SK-N-SH (cell line): ENCODE data around the gene KIAA1549. TPM values are rescaled to one million over a fixed set of nuclear protein-coding genes. Genes with fewer than 3 reads are reported as not detected.

Experiments used
- CTCF ChIA-PET: fragments of 300-600, 350-600 bp; formaldehyde crosslinking; extraction: SDS; loops from one replicate; lab custom pipeline; 2021; lab: Yijun Ruan, JAX
- POLR2A ChIA-PET: fragments of 350-600 bp; sonication (Branson Sonifier 250); formaldehyde crosslinking; extraction: SDS; loops from one replicate; lab custom pipeline; 2020; ENCODE audit warnings: antibody characterized with exemption, inconsistent platforms; lab: Yijun Ruan, JAX
- DNase-seq: peaks from one replicate; pipeline ENCODE4 v3.0.0; 2012
- H2AFZ ChIP-seq: fragments of 200-600 bp; sonication (generic); 2 replicates; pipeline ENCODE4 v1.8.1; 2016; ENCODE audit warnings: antibody characterized with exemption, mild to moderate bottlenecking, low read depth
- H3F3A ChIP-seq: fragments of 200-600 bp; sonication (generic); replicated peaks from 2 replicates; pipeline ENCODE3; 2016; ENCODE audit warnings: antibody characterized with exemption, mild to moderate bottlenecking; ENCODE audit not compliant: insufficient read depth
- H3K27ac ChIP-seq, 2 experiments: fragments of 200-500 bp in 1 of 2; fragments of 200-600 bp in 1 of 2; sonication (Bioruptor generic) in 1 of 2; sonication (generic), shearing (Covaris generic) in 1 of 2; 2 replicates each; pipeline versions ENCODE4 v1.5.1 to v1.6.1; 2014 to 2016; ENCODE audit warnings: low read depth in 2 of 2, inconsistent platforms in 1 of 2, low read length in 1 of 2, mild to moderate bottlenecking in 1 of 2, mixed read lengths in 1 of 2
- H3K27me3 ChIP-seq: fragments of 200-600 bp; sonication (generic), shearing (Covaris generic); 2 replicates; pipeline ENCODE4 v1.6.1; 2016; ENCODE audit warnings: mixed run types; ENCODE audit not compliant: insufficient read depth
- H3K36me3 ChIP-seq, 2 experiments: fragments of 200-500 bp in 1 of 2; fragments of 200-600 bp in 1 of 2; sonication (Bioruptor generic) in 1 of 2; sonication (generic) in 1 of 2; replicated peaks in 1 of 2; 2 replicates each; pipeline versions ENCODE3 to v1.5.1; 2014 to 2016; ENCODE audit warnings: low read length in 1 of 2, mild to moderate bottlenecking in 1 of 2; ENCODE audit not compliant: insufficient read depth in 2 of 2, control insufficient read depth in 1 of 2
- H3K4me1 ChIP-seq, 2 experiments: fragments of 200-500 bp in 1 of 2; fragments of 200-600 bp in 1 of 2; sonication (Bioruptor generic) in 1 of 2; sonication (generic), shearing (Covaris generic) in 1 of 2; 2 replicates each; pipeline versions ENCODE4 v1.5.1 to v1.6.1; 2014 to 2016; ENCODE audit warnings: low read depth in 1 of 2, low read length in 1 of 2, mixed run types in 1 of 2; ENCODE audit not compliant: insufficient read depth in 2 of 2, control insufficient read depth in 1 of 2
- H3K4me2 ChIP-seq: fragments of 200-600 bp; sonication (generic), shearing (Covaris generic); 2 replicates; pipeline ENCODE4 v1.6.1; 2017; ENCODE audit warnings: mixed run types
- H3K4me3 ChIP-seq, 2 experiments: fragments of 200-500 bp in 1 of 2; fragments of 200-600 bp in 1 of 2; sonication (Bioruptor generic) in 1 of 2; sonication (generic), shearing (Covaris generic) in 1 of 2; 2 replicates each; pipeline versions ENCODE4 v1.5.1 to v1.8.1; 2014 to 2016; ENCODE audit warnings: low read depth in 2 of 2, inconsistent platforms in 1 of 2, low read length in 1 of 2, mild to moderate bottlenecking in 1 of 2, mixed read lengths in 1 of 2, moderate library complexity in 1 of 2
- H3K79me2 ChIP-seq: fragments of 200-600 bp; sonication (generic); 2 replicates; pipeline ENCODE4 v1.8.1; 2017; ENCODE audit warnings: mild to moderate bottlenecking; ENCODE audit not compliant: insufficient read depth
- H3K9ac ChIP-seq: fragments of 200-600 bp; sonication (generic); 2 replicates; pipeline ENCODE4 v1.6.1; 2017; ENCODE audit warnings: mixed run types
- H3K9me2 ChIP-seq: fragments of 200-600 bp; sonication (generic); 2 replicates; pipeline ENCODE4 v1.6.1; 2017; ENCODE audit warnings: mixed run types
- H3K9me3 ChIP-seq: fragments of 200-600 bp; sonication (generic); 2 replicates; pipeline ENCODE4 v1.6.1; 2017; ENCODE audit warnings: mixed run types, mild to moderate bottlenecking, moderate library complexity
- H4K20me1 ChIP-seq: fragments of 200-600 bp; sonication (generic); 2 replicates; pipeline ENCODE4 v1.6.1; 2017; ENCODE audit warnings: mild to moderate bottlenecking, mixed run types; ENCODE audit not compliant: insufficient read depth
- CHD2 ChIP-seq: fragments of 150-350 bp; IDR thresholded peaks from 2 replicates; pipeline ENCODE4 v1.6.1; 2018; ENCODE audit warnings: low read length; ENCODE audit not compliant: partially characterized antibody
- CTCF ChIP-seq: fragments of 200-600 bp; sonication (generic); IDR thresholded peaks from 2 replicates; pipeline ENCODE4 v1.6.1; 2017; ENCODE audit warnings: antibody characterized with exemption, mild to moderate bottlenecking, moderate library complexity
- EP300 ChIP-seq, 2 experiments: IDR thresholded peaks; 2 replicates each; pipeline versions ENCODE4 v1.4.0 to v1.6.1; 2012; ENCODE audit warnings: borderline replicate concordance in 1 of 2, low read depth in 1 of 2, low read length in 1 of 2
- EZH2phosphoT487 ChIP-seq: fragments of 200-600 bp; sonication (generic); IDR thresholded peaks from 2 replicates; pipeline ENCODE4 v1.6.1; 2017; ENCODE audit warnings: low read depth, mixed run types, mild to moderate bottlenecking, antibody characterized with exemption, moderate library complexity, borderline replicate concordance
- GABPA ChIP-seq: IDR thresholded peaks from 2 replicates; pipeline ENCODE4 v1.4.0; 2012; ENCODE audit warnings: low read depth, mild to moderate bottlenecking
- IRF3 ChIP-seq: fragments of 150-350 bp; IDR thresholded peaks from 2 replicates; pipeline ENCODE4 v1.6.1; 2016; ENCODE audit warnings: mild to moderate bottlenecking, low read depth, low read length
- NFIC ChIP-seq: IDR thresholded peaks from 2 replicates; pipeline ENCODE4 v1.4.0; 2012; ENCODE audit warnings: borderline replicate concordance
- NRF1 ChIP-seq: IDR thresholded peaks from 2 replicates; pipeline ENCODE4 v1.6.1; 2012; ENCODE audit warnings: low read depth, mild to moderate bottlenecking, low read length
- RAD21 ChIP-seq: IDR thresholded peaks from 2 replicates; pipeline ENCODE4 v1.6.1; 2012; ENCODE audit warnings: mild to moderate bottlenecking, low read length
- RFX5 ChIP-seq: IDR thresholded peaks from 2 replicates; pipeline ENCODE4 v1.6.1; 2012; ENCODE audit warnings: mild to moderate bottlenecking, improper control_type of control experiment, low read length
- RXRA ChIP-seq: IDR thresholded peaks from 2 replicates; pipeline ENCODE4 v1.4.0; 2012; ENCODE audit warnings: low read depth, mild to moderate bottlenecking, borderline replicate concordance
- SIN3A ChIP-seq: IDR thresholded peaks from 2 replicates; pipeline ENCODE4 v1.6.1; 2012; ENCODE audit warnings: low read depth, mild to moderate bottlenecking, low read length, moderate library complexity, borderline replicate concordance
- TAF1 ChIP-seq: IDR thresholded peaks from 2 replicates; pipeline ENCODE4 v1.6.1; 2012; ENCODE audit warnings: low read depth, mild to moderate bottlenecking, low read length, moderate library complexity, borderline replicate concordance
- USF1 ChIP-seq: IDR thresholded peaks from 2 replicates; pipeline ENCODE4 v1.4.0; 2012; ENCODE audit warnings: low read depth, borderline replicate concordance
- USF2 ChIP-seq: fragments of 150-350 bp; IDR thresholded peaks from 2 replicates; pipeline ENCODE4 v1.6.1; 2017; ENCODE audit warnings: antibody characterized with exemption, low read length, low read depth, borderline replicate concordance
- ZBTB33 ChIP-seq: IDR thresholded peaks from 2 replicates; pipeline ENCODE4 v1.4.0; 2012; ENCODE audit warnings: low read depth, borderline replicate concordance
- WGBS: methylation state at CpG from one replicate; pipeline ENCODE4 v1.1.6; 2017; ENCODE audit warnings: low lambda C conversion rate; 5-methylcytosine and 5-hydroxymethylcytosine counted together
- polyA plus RNA-seq, 3 experiments: library from polyadenylated mRNA; depleted of rRNA; stranded (reverse); fragments of >200 nt; gene quantifications; 2 replicates each; pipeline ENCODE4 v1.2.3, GENCODE V29; 2012

Gene KIAA1549
- polyA plus RNA-seq, 1 of the 3 experiments (the other 2 are of a cell fraction) = 3.6 TPM

GRCh38 chr7:138852469-138852868 is 128.7 kb downstream of the KIAA1549 start:
- H2AFZ ChIP-seq = no peak overlapping the region
- no peaks in the 10 kb centered on the region for H4K20me1 ChIP-seq
- H3K36me3 ChIP-seq = peaks cover 33 to 56% of the 10 kb centered on the region in 2 experiments
- H3F3A ChIP-seq = peaks cover 3% of the 10 kb centered on the region
- peaks cover 0 to 3% of the 10 kb centered on the region in 2 experiments; a peak in 2 of 4 replicates for H3K4me1 ChIP-seq
- 92% methylated on average over 5 of the region's 5 CpGs for WGBS
- H3K9ac ChIP-seq = no peak overlapping the region
- no peaks in the 10 kb centered on the region for H3K27me3 ChIP-seq
- no peaks in the 10 kb centered on the region for H3K79me2 ChIP-seq
- no peak overlapping the region for H3K4me2 ChIP-seq
- peaks cover 2% of the 10 kb centered on the region; the same call in 1 of the 2 replicates for H3K9me3 ChIP-seq
- H3K27ac ChIP-seq = no peak overlapping the region
- TF ChIP-seq RAD21 = no peak
- no peak for TF ChIP-seq USF2
- no peak for TF ChIP-seq NRF1
- TF ChIP-seq CTCF = no peak
- TF ChIP-seq TAF1 = no peak
- no peak for TF ChIP-seq EZH2phosphoT487
- TF ChIP-seq RXRA = no peak
- no peak for TF ChIP-seq GABPA
- no peak for TF ChIP-seq RFX5
- no peak for TF ChIP-seq CHD2
- no peak for TF ChIP-seq ZBTB33
- TF ChIP-seq SIN3A = no peak
- no peak for TF ChIP-seq IRF3
- no peak for TF ChIP-seq NFIC
- TF ChIP-seq USF1 = no peak
- TF ChIP-seq EP300 (IDR thresholded peaks at IDR 0.05; ENCODE audit: borderline replicate concordance in 1 of 2, low read depth in 1 of 2, low read length in 1 of 2) = no peak
- no peaks in the 10 kb centered on the region for H3K9me2 ChIP-seq
- no peak overlapping the region for H3K4me3 ChIP-seq
- no peak for DNase-seq
- ChIA-PET CTCF (interaction anchor here (2.7 kb wide), 1 partner anchor 34 kb away, joined by 10 read pairs; no protein-coding TSS in a partner anchor), POLR2A (no interaction called here)
